Mesodermal cell (in vitro differentiated cells): ENCODE data around the gene NUDT8.
"Not testable (repeated sequence)": the region's sequence is repeated elsewhere in the genome, so short reads cannot be mapped to it uniquely, and the experiment has no call there.

ENCODE experiments used
- H3K27ac ChIP-seq: 2 replicates; pipeline ENCODE4 v1.7.0; 2013; ENCODE audit warnings: mild to moderate bottlenecking, low read depth, low read length, moderate library complexity; ENCODE audit not compliant: severe bottlenecking
- H3K36me3 ChIP-seq: 2 replicates; pipeline ENCODE4 v1.7.1; 2013; ENCODE audit warnings: mild to moderate bottlenecking, low read length, moderate library complexity; ENCODE audit not compliant: control insufficient read depth, insufficient read depth
- H3K4me1 ChIP-seq: one replicate; pipeline ENCODE4 v1.7.1; 2013; ENCODE audit warnings: mild to moderate bottlenecking, low read length; ENCODE audit not compliant: insufficient read depth, control insufficient read depth, poor library complexity, severe bottlenecking
- H3K4me3 ChIP-seq: 2 replicates; pipeline ENCODE4 v1.7.0; 2013; ENCODE audit warnings: low read length, control low read depth, mild to moderate bottlenecking; ENCODE audit not compliant: insufficient read depth, poor library complexity, severe bottlenecking; ENCODE audit errors: extremely low read depth
- H3K9me3 ChIP-seq: 2 replicates; pipeline ENCODE4 v1.7.1; 2013; ENCODE audit warnings: mild to moderate bottlenecking, low read length, moderate library complexity; ENCODE audit not compliant: control insufficient read depth
- WGBS, 2 experiments: methylation state at CpG; one replicate each; pipeline ENCODE4 v1.1.5; 2013; ENCODE audit warnings: missing lambda C conversion rate in 2 of 2; ENCODE audit not compliant: insufficient coverage in 2 of 2; 5-methylcytosine and 5-hydroxymethylcytosine counted together

The NUDT8 gene

GRCh38 chr11:67607507-67607906, 22.2 kb downstream of the NUDT8 start:
- Histone ChIP-seq H3K4me3 (peak overlapping the region; percentile 95), H3K4me1 (peaks cover 4% of the 10 kb centered on the region), H3K36me3 (peaks cover 37% of the 10 kb centered on the region), H3K27ac (no peak overlapping the region), H3K9me3 (no peaks in the 10 kb centered on the region)
- 59 to 64% methylated on average over 8 of the region's 9 CpGs for WGBS, 2 experiments

GRCh38 chr11:67606492-67607295, 23.0 kb downstream of the NUDT8 start, which contains the start of gene NDUFV1:
Gene NDUFV1 (plus strand): TSS chr11:67606936. CDS start chr11:67607005, 69 bp downstream.
- WGBS, 2 experiments, result 2 to 5% methylated on average over 63 to 68 of the region's 69 CpGs
- Histone ChIP-seq H3K4me3 (peak within 1 kb of the TSS; percentile 95), H3K4me1 (peaks cover 4% of the 10 kb centered on the region), H3K36me3 (peaks cover 33% of the 10 kb centered on the region), H3K27ac (no peak within 1 kb of the TSS), H3K9me3 (no peaks in the 10 kb centered on the region)

GRCh38 chr11:67606093-67606491, 23.6 kb downstream of the NUDT8 start:
- peak overlapping the region; percentile 95 for H3K4me3 ChIP-seq
- 70 to 71% methylated on average over 15 to 17 of the region's 17 CpGs for WGBS, 2 experiments
- no peak overlapping the region for H3K27ac ChIP-seq
- H3K9me3 ChIP-seq, result no peaks in the 10 kb centered on the region
- peaks cover 27% of the 10 kb centered on the region for H3K36me3 ChIP-seq
- peaks cover 4% of the 10 kb centered on the region for H3K4me1 ChIP-seq

GRCh38 chr11:67605231-67606011, 24.3 kb downstream of the NUDT8 start:
- no peak overlapping the region for H3K4me3 ChIP-seq
- peaks cover 4% of the 10 kb centered on the region for H3K4me1 ChIP-seq
- H3K9me3 ChIP-seq, result no peaks in the 10 kb centered on the region
- WGBS, 2 experiments, result 77 to 81% methylated on average over 7 to 9 of the region's 11 CpGs
- peaks cover 21% of the 10 kb centered on the region for H3K36me3 ChIP-seq
- no peak overlapping the region for H3K27ac ChIP-seq

- Histone ChIP-seq H3K9me3 (no peaks in the 10 kb centered on the region), H3K27ac (no peak overlapping the region), H3K36me3 (peaks cover 17% of the 10 kb centered on the region), H3K4me1 (peaks cover 4% of the 10 kb centered on the region), H3K4me3 (no peak overlapping the region)
- WGBS, 2 experiments, result 85 to 91% methylated on average over 2 of the region's 2 CpGs
Observed at GRCh38 chr11:67604815-67605214, 24.9 kb downstream of the NUDT8 start.

- peaks cover 11% of the 10 kb centered on the region for H3K36me3 ChIP-seq
- H3K27ac ChIP-seq, H3K9me3 ChIP-seq, H3K4me1 ChIP-seq, H3K4me3 ChIP-seq: not testable (repeated sequence)
- WGBS, 2 experiments, result 69 to 85% methylated on average over 2 of the region's 4 CpGs
Observed at GRCh38 chr11:67604119-67604518, 25.6 kb downstream of the NUDT8 start.

- H3K4me1 ChIP-seq, result no peaks in the 10 kb centered on the region
- no peaks in the 10 kb centered on the region for H3K36me3 ChIP-seq
- no peak overlapping the region for H3K4me3 ChIP-seq
- 95 to 97% methylated on average over 7 of the region's 7 CpGs for WGBS, 2 experiments
- H3K9me3 ChIP-seq, result peaks cover 3% of the 10 kb centered on the region
- H3K27ac ChIP-seq, result no peak overlapping the region
Observed at GRCh38 chr11:67601098-67601497, 28.6 kb downstream of the NUDT8 start.

- H3K27ac ChIP-seq, result no peak overlapping the region
- H3K36me3 ChIP-seq, result no peaks in the 10 kb centered on the region
- peaks cover 3% of the 10 kb centered on the region for H3K9me3 ChIP-seq
- WGBS, 2 experiments, result 76 to 79% methylated on average over 4 to 5 of the region's 7 CpGs
- H3K4me1 ChIP-seq, result no peaks in the 10 kb centered on the region
- H3K4me3 ChIP-seq, result no peak overlapping the region
Observed at GRCh38 chr11:67600324-67601029, 29.3 kb downstream of the NUDT8 start.

GRCh38 chr11:67599149-67599548, 30.6 kb downstream of the NUDT8 start:
- Histone ChIP-seq H3K4me3 (no peak overlapping the region), H3K4me1 (no peaks in the 10 kb centered on the region), H3K27ac (no peak overlapping the region), H3K9me3 (peaks cover 3% of the 10 kb centered on the region), H3K36me3 (no peaks in the 10 kb centered on the region)
- 57 to 88% methylated on average over 1 of the region's 1 CpG for WGBS, 2 experiments

GRCh38 chr11:67597963-67598362, 31.8 kb downstream of the NUDT8 start:
- not testable (repeated sequence) for H3K4me3 ChIP-seq, H3K4me1 ChIP-seq, H3K36me3 ChIP-seq, H3K27ac ChIP-seq, H3K9me3 ChIP-seq
- WGBS, 2 experiments, result 87 to 96% methylated on average over 4 to 13 of the region's 26 CpGs
